Stimulated activated CD4-positive, alpha-beta T cell treated with anti-CD3 and anti-CD28 coated beads, TNF-alpha, amount 100 ng/mL, for 1 hour (primary cell): ENCODE results near the gene EID2.

Source experiments
- DNase-seq, 3 donors: peaks; one replicate each; pipeline ENCODE4 v3.0.0-alpha.2; 2020; ENCODE audit warnings: low read depth in 3 of 3, low spot score in 1 of 3

Gene EID2, protein sequence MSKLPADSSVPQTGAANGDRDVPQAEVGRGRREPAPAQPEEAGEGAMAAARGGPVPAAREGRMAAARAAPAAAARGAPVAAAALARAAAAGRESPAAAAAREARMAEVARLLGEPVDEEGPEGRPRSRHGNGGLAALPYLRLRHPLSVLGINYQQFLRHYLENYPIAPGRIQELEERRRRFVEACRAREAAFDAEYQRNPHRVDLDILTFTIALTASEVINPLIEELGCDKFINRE

DNA sequence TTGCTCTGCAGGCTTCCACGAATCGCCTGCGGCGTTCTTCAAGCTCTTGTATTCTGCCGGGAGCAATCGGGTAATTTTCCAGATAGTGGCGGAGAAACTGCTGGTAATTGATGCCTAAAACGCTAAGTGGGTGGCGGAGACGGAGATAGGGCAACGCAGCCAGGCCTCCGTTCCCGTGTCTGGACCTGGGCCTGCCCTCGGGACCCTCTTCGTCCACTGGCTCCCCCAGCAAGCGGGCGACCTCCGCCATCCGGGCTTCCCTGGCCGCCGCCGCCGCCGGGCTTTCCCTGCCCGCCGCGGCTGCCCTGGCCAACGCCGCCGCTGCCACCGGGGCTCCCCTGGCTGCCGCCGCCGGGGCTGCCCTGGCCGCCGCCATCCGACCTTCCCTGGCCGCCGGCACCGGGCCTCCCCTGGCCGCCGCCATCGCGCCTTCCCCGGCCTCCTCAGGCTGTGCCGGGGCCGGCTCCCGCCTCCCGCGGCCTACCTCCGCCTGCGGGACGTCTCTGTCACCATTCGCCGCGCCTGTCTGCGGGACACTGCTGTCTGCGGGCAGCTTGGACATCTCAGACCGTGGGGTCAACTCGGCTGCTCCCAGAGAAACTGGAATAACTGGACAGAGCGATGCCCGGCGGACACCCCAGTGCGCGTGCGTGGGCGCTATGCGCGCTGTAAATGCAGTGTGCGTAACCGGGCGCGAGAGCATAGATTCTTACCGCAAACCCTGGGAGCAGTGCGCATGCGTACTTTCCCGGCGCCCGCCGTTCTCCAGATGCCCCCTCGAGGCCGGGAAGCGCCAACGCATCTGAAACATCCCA lies at the start of gene EID2:
EID2 (minus strand) TSS at position 644 of the 815 bp plus-strand sequence; CDS start at position 562, 82 bp downstream.
- peak; percentile 86 to 93 (median 92) for DNase-seq

DNA sequence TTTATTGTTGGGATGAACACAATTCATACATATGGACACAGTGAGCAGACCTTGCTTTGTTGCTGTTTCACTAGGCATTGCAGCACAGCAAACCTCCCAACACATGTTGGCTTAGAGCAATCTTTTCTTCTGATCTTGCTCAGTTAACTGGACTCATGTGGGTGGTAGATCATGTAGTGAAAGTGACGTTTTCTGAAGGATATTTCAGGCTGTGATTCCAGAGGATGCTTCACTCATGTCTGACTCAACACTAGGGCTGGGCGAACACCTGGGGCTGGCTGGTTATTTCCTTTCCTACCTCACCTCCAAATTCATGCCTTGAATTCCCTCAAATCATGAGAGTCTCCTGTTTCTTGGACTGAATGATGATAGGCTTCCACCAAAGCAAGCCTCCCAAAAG lies 48.1 kb upstream of the EID2 start:
- no peak for DNase-seq

DNA sequence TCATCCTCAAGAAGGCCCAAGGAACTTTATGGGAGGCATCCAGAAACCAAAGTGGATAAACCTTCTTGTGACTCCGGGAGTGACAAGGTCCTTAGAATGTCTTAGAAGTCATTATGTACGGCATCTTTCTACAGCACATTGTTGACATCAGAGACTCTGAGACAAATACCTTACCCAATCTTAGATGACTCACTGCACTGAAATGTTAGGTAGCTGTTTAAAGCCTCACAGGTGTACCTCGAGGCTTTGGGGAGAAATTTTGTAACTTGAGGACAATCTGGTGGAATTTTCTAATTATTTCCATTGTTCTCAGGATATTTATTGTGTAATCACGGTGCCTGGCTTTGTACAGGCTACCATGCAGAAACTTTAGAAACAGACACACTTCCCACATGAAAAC lies 47.5 kb upstream of the EID2 start:
- DNase-seq, result no peak

DNA sequence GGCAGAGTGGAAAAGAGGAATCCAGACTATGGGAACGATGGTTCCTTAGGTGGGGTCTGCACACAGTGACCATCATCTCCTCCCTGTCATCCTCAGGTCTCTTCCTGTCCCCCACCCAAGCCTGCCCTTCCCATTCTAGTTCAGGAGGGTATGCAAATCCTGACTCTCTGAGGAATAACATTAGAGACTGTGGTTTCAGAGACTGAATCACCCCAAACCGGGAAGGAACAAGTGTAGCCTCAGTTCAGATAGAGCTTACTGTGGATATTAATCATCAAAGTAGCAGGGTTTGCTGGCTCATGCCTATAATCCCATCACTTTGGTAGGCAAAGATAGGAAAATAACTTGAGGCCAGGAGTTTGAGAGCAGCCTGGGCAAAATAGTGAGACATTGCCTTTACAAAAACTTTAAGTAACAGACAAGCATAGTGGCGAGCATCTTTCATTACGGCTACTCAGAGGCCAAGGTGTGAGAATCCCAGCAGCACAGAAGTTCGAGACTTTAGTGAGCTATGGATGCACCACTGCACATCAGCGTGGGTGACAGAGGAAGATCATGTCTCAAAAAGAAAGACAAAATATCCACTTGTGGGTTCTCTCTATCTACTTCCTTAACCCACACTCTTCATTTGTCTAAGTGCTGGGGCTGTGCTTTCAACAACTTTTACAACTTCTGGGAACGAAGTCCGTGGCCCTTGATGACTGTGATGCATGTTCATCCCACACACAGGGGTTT lies 43.1 kb upstream of the EID2 start:
- no peak for DNase-seq

DNA sequence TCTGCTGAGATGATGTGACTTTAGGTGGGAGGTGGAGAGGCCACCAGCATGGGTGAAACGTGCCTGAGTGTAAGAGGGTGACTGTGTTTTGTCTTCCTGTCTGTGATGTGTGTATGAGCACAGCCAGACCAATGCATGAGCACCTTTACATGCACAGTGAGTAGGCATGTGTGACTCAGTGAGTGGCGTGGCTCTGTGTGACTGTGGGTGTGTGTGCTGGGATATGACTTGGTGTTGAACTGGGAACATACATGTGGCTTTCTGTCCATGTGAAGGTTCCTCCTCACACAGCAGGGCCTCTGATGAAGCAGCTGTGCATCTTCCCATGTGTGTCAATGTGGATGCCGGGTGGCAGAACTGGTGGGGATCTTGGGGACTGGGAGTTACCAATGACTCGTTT lies 42.5 kb upstream of the EID2 start:
- no peak for DNase-seq

DNA sequence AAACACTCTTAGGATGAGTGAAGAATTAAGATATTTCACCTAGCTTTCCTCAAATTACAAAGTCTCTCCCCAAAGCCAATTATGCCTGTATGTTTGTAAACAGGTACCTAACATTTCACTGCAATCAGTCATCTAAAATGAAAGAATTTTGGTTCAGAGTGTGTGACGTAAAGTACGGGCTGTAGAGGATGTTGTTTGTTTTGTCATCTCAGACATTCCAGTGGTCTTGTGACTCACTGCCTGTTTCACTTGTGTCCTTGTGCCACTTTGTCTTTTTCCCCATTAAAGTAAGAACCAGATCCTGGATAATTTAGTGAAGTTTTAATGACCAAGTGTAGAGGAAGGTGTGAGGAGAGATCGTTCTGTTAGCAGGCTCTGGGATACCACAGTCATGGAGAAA lies 28.6 kb upstream of the EID2 start:
- no peak for DNase-seq

DNA sequence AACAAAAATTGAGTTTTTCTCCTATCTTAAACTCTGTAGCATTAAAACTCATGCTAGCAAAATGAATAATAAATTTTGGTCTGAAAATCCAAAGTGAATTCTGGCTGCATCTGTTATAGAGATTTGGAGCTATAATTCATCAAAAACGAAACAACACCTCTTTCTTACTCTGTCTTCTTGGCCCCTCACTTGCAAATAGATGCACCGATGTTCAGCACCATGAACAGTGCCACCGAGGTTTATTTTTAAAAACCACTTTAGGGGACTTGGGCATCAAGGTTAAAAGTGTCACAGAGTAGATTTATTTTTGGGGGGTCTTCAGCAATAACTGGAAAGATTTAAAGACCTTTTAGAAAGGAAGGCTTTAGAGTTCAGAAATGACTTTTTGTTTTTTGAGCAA lies 26.1 kb upstream of the EID2 start:
- DNase-seq, result no peak

DNA sequence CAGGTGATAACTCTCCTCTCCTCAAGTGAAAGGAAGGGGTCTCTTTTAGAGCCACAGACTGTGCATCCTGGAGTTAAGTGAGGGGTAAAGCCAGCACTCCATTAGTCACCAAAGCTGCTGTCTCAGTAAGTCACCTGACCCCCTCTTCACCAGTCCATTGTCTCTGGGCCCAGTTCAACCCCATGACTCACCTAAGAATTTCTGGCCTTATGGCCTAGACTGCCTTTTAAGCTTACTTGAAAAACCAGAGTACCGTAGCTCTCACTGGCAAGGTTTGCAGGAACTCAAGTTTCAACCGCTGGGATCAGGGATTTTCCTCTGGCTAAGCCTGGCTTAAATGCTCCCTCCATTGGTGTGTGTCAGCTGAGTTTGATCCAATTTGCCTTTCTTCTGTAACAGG lies 23.4 kb upstream of the EID2 start:
- no peak for DNase-seq

DNA sequence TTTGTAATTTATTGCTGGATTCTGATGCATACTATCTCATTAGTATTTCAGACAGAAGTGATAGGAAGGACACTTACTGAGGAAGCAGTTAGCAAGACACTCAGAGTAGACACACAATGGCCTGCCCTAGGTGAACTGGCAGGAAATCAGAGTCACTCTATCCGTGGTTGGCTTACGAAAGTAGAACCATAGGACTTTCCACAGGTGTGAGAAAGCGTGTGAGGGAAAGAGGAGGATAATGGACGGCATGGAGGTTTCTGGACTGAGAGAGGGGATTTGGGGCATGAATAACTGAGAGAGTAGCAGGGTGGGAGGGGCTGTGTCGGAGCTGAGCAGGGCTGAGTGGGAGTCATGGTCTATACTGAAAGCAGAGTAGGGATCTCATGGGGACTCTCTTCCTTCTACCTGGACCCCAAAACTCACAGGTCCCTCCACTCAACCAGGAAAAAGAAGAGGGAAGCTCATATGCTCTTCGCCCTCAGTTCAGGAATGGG lies 18.7 kb upstream of the EID2 start:
- no peak for DNase-seq

DNA sequence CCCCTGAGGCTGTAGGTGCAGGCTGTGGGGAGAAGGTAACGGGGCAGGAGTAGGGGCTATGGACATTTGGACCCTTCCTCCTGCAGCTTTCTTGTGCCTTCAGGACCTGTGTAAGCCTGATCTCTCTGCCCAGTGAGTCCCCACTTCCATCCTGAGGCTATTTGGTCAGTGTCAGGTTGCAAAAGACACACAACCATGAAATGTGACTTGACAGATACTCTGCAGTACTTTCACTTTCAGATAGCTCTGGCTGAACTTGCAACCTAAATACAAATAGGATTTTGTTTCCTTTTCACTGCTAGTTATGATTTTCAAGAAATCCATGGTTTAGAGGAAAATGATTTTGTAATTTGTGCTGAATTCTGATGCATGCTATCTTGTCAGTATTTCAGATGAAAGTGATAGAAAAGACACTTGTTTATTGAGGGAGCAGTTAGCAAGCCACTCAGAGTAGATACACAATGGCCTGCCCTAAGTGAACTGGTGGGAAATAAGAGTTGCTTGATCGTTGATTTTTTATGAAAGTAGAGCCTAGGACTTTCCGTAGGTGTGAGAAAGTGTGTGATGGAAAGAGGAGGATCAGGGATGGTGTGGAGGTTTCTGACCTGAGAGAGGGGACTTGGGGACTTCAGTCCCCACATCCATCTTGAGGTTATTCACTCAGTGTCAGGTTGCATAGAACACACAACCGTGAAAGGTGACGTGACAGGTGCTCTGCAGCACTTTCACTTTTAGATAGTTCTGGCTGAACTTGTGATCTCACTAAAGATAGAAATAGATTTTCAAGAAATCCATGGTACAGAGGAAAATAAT lies 18.1 kb upstream of the EID2 start:
- no peak for DNase-seq

DNA sequence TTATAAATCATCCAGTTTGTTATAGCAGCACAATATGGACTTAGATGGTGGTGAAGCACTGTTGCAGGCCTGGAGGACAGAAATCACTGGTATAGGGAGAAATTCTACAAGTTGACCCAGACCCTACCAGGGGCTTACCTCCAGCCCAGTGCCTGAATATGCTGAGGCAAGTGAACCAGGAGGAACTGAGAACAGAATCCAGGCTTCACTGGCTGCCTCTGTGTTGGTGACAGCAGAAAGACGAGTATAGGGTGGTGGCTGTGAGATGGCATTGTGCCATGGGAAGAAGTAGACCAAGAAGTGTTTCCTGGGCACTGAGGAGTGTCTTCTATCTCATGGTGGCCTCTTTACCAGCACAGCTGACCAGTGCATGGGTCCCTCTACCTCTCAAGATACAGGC lies 15.9 kb upstream of the EID2 start:
- DNase-seq, result no peak

DNA sequence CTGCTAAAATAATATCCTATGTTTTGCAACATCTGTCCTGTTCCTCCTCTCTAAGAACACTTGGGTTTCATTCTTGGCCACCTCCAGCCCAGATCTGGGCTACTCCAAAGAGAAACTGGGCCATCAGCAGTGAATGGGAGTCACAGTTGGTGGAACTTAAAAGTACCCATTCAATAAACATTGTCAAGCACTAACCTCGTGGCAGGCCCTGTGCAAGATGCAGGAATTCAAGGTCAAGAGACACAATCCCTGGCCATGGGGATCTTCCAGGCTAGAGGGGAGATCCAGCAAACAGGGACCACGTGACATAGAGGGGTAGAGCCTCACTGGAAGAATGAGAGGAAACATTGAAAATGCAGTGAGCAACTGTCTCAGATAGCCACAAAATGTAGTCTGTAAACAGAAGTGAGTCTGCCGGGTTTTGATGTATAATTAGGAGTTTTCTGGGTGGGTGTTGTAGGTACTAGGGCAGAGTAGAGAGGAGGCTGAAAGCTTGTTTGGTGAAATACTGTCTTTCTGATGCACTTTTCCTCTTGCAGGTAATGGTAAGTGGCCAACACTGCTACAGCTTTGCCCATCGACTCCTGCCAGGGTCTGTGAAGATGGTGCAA lies 14.8 kb upstream of the EID2 start:
- no peak for DNase-seq

DNA sequence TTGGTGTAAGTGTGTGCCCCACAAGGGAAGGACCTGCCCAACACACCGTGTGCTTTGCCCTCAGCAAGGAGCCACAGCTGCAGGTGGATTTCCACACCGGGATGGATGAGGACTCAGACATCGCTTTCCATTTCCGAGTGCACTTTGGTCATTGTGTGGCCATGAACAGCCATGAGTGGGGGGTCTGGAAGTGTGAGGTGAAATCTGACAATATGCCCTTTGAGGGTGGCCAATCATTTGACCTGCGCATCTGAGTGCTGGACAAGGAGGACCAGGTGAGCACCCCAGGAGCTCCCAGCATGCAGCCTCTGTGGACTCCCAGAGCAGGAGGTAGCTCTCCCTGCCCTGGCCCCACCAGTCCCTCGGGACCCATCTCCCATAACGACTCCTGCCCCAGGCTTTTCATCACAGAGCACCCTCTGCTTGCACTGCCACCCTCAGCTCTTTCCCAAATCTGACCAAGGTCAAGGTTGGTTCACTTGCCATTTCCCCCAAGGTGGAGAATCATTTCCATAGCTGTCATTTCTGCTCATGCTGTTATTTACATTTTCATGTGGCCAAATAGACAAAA lies 13.2 kb upstream of the EID2 start:
- no peak for DNase-seq

DNA sequence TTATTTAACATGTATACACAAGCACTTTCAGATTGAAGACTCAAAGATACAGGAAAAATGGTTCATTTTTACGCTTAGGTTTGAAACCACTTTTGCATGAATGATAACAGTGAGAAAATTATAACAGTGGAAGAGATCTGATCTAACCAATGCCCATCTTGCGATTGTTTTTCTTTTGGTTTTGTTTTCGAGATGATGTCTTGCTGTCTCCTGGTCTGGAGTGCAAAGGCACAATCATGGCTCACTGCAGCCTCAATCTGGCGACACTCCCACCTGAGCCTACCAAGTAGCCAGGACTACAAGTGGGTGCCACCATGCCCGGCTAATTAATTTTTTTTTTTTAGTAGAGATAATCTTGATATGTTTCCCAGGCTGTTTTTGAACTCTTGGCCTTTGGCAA lies 10.2 kb upstream of the EID2 start:
- no peak for DNase-seq

DNA sequence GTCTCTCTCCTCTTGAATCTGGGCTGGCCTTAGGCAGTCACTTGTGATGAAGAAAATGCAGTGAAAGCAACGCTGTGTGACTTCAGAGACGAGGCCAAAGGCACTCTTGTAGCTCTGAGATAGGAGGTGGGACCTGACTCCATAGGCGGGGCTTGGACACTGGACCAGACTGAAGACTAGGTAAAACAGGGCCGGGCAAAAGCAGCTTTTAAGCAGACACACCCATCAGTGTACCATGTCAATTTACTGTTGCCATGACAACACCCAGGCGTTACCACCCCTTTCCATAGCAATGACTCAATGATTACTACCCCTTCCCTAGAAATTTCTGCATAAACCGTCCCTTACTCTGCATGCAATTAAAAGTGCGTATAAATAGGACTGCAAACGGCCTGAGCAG lies 6.6 kb upstream of the EID2 start:
- no peak for DNase-seq

DNA sequence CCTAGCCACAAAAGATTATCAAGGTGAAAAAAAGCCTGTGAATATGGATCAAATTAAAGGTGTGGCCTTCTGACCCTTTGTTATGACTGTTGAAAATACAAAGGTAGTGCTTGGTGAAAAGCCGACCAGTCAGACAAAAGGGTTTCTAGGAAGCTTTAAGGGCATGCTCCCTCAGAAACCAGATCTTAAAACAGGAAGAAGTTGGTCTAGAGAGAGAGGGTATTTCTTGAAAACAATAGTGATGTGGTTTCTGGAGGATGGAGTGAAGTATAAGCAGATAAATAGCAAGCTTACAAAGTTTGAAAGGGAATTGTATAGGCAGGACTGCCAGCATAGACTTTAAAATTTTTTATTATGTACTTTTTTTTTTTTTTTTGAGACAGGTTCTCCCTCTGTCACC lies 5.0 kb upstream of the EID2 start:
- DNase-seq, result no peak

DNA sequence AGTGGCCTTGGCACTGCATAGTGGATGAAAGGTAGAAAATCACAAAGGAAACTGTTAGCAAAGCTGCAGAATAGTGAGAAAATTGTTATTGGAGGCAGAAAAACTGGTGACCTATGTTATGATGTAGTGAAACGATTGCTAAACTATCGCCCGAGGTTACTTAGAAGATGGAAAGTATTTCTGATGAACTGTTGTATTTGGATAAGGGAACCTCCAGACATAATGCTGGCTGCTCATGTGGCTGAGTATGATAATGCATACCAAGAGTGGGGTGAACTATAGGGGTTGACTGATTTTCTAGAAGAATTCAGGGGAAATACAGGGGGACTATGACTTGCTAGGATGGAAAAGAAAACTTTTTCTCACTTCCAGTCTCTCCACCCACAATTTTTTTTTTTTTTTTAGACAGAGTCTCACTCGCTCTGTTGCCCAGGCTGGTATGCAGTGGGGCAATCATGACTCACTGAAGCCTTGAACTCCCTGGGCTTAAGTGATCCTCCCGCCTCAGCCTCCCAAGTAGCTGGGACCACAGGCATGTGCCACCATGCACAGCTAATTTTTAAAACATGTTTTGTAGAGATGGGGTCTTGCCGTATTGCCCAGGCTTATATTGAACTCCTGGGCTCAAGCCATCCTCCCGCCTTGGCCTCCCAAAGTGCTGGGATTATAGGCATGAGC lies 4.4 kb upstream of the EID2 start:
- no peak for DNase-seq

DNA sequence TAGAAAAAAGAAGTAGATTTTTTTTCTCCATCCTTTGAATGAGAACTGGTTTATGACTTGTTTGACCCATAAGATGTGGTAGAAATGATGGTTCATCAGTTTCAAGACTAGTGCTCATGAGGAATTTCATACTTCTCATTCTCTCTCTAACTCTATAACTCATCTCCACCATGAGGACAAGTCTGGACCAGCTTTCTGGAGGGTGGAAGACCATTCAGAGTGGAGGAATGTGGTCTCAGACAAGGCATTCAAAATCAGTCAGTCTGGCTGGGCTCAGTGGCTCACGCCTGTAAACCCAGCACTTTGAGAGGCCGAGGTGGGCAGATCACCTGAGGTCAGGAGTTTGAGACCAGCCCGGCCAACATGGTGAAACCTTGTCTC lies 3.5 kb upstream of the EID2 start:
- DNase-seq, result no peak

DNA sequence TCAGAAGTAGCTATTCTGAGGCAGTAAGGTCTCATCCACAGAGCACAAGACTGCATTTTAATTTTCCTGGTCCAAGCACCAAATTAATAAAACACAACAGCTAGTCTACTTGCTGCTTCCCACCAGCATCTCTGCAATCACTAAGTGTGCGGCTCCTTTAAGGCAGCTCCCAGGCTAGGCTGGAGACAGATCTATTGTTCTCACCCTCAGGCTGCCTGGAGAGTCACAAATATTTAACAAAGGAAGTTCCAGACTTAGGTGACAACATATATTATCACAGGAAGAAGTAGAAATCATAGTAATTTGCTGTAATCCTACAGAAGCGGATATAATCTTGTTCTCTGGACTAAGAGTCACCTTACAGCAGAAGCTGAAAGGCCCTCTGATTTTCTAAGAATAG lies 2.2 kb upstream of the EID2 start:
- DNase-seq, result no peak

DNA sequence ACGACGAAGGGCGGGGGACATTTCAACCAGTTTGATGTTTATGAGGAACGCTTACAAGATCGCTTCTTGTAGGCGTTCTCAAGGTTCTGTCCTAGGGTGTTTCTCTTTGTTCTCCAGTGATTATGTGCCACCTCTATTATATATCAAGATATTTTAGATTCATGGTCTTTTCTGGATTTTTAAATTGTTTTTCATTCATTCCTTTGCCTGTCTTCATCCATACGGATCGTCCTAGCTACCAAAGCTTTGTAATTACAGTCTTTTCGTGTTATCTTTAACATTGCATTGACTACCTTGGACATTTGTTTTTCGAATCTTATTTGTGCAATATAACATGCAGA lies 342 bp upstream of the EID2 start:
- no peak for DNase-seq
